Measurements from ENCODE around the gene NFATC2.

NFATC2 gene

GRCh38 chr20:51586005-51586440 is 43.5 kb upstream of the NFATC2 start:
- H3K4me1 ChIP-seq (ENCODE audit: control insufficient read depth, insufficient read depth, low read length) = no peaks in the 10 kb centered on the region
- H3K9me3 ChIP-seq (ENCODE audit: control insufficient read depth, insufficient read depth, low read depth, low read length) = no peaks in the 10 kb centered on the region
- H3K36me3 ChIP-seq (ENCODE audit: control insufficient read depth in 2 of 2, insufficient read depth in 1 of 2, low read length in 2 of 2) = no peaks in the 10 kb centered on the region
- POLR2A ChIA-PET = no interaction called here
- TF ChIP-seq ZNF341 (tag by site-specific recombination; IDR thresholded peaks at IDR 0.05; ENCODE audit: low read depth) (peak; percentile 17; the same call in 1 of the 2 replicates), KLF1 (tag by site-specific recombination; IDR thresholded peaks at IDR 0.05) (no peak), BCL11A (tag by site-specific recombination; IDR thresholded peaks at IDR 0.05; ENCODE audit: low read depth) (no peak), ZNF302 (tag by site-specific recombination; IDR thresholded peaks at IDR 0.05; ENCODE audit: low read depth) (no peak), ZNF768 (tag by site-specific recombination; IDR thresholded peaks at IDR 0.05) (no peak), SCRT2 (tag by site-specific recombination; IDR thresholded peaks at IDR 0.05) (peak; percentile 9; the same call in 1 of the 2 replicates), ZNF610 (tag by site-specific recombination; IDR thresholded peaks at IDR 0.05; ENCODE audit: borderline replicate concordance) (no peak), ZNF670 (tag by site-specific recombination; IDR thresholded peaks at IDR 0.05; ENCODE audit: low read depth) (no peak), ZNF600 (tag by site-specific recombination; IDR thresholded peaks at IDR 0.05) (peak; percentile 50; the same call in 1 of the 2 replicates), SP7 (tag by site-specific recombination; IDR thresholded peaks at IDR 0.05) (peak; percentile 86), ZNF660 (tag by site-specific recombination; IDR thresholded peaks at IDR 0.05) (no peak), KLF17 (tag by site-specific recombination; IDR thresholded peaks at IDR 0.05) (no peak), ZNF629 (tag by site-specific recombination; IDR thresholded peaks at IDR 0.05) (peak; percentile 50)
- H3K4me3 ChIP-seq (ENCODE audit: low read depth, low read length) = no peak overlapping the region
- no peak overlapping the region for H3K27ac ChIP-seq (ENCODE audit: extremely low read depth, low read depth, low read length)
- CTCF ChIA-PET = interaction anchor here (1.5 to 1.9 kb wide), 4 partner anchors 9 to 598 kb away, joined by 6 to 7 read pairs (median 6); no protein-coding TSS in a partner anchor

DNA sequence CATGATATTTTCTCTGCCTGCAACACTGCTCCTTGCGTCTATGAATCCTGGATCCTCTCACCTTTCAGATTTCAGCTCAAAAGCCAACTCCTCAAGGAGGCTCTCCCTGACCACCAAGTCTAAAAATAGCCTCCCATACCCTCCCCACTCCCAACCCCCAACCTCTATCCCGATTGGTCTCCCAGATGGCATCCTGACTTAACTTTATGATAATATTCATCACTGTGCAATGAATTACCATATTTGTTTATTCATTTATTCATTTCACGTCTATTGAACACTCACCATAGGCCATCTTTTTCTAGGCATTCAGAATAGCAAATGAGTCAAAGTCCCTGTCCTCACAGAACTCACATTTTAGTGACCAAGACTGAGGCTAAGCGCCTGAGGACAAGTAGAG is 42.6 kb upstream of the NFATC2 start:
- no peak for TF ChIP-seq ZNF433 (tag by site-specific recombination; IDR thresholded peaks at IDR 0.05; ENCODE audit: low read depth)
- no peak overlapping the region for H3K27ac ChIP-seq (ENCODE audit: extremely low read depth, low read depth, low read length)
- no peaks in the 10 kb centered on the region for H3K9me3 ChIP-seq (ENCODE audit: control insufficient read depth, insufficient read depth, low read depth, low read length)
- ChIA-PET CTCF (interaction anchor here (1.8 to 1.9 kb wide), 2 partner anchors 10 kb away, joined by 6 to 7 read pairs; no protein-coding TSS in a partner anchor), POLR2A (no interaction called here)
- no peaks in the 10 kb centered on the region for H3K4me1 ChIP-seq (ENCODE audit: control insufficient read depth, insufficient read depth, low read length)
- H3K36me3 ChIP-seq (ENCODE audit: control insufficient read depth in 2 of 2, insufficient read depth in 1 of 2, low read length in 2 of 2) = no peaks in the 10 kb centered on the region
- no peak overlapping the region for H3K4me3 ChIP-seq (ENCODE audit: low read depth, low read length)

DNA sequence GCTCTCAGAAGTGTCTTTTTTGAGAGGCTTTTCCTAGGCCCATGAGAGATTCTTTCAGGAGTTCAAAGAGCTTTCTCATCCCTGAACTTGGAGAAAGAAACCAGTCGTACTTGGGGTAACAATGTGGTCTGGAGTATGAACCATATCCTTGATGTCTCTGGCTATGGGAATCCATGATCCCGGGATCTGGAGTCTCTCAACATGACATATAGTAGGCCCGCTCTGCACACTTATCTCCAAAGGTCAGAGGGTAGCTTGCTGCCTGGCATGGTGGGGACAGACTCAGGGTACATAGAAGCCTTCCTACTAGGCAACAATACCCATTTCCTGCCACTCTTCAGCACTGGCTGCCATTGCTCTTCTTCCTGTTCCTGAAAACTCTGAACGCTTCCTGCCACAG is 42.2 kb upstream of the NFATC2 start:
- H3K36me3 ChIP-seq (ENCODE audit: control insufficient read depth in 2 of 2, insufficient read depth in 1 of 2, low read length in 2 of 2) = no peaks in the 10 kb centered on the region
- no peak overlapping the region for H3K27ac ChIP-seq (ENCODE audit: extremely low read depth, low read depth, low read length)
- POLR2A ChIA-PET = no interaction called here
- no peaks in the 10 kb centered on the region for H3K9me3 ChIP-seq (ENCODE audit: control insufficient read depth, insufficient read depth, low read depth, low read length)
- CTCF ChIA-PET = interaction anchor here (1.8 kb wide), 1 partner anchor 10 kb away, joined by 6 read pairs; no protein-coding TSS in a partner anchor
- H3K4me3 ChIP-seq (ENCODE audit: low read depth, low read length) = no peak overlapping the region
- no peaks in the 10 kb centered on the region for H3K4me1 ChIP-seq (ENCODE audit: control insufficient read depth, insufficient read depth, low read length)
- TF ChIP-seq ZNF341 (tag by site-specific recombination; IDR thresholded peaks at IDR 0.05; ENCODE audit: low read depth) (no peak), BCL11B (tag by site-specific recombination; IDR thresholded peaks at IDR 0.05; ENCODE audit: low read depth) (no peak), ZNF23 (tag by site-specific recombination; IDR thresholded peaks at IDR 0.05; ENCODE audit: borderline replicate concordance) (no peak), ZNF398 (tag by site-specific recombination; IDR thresholded peaks at IDR 0.05) (no peak), ZNF274 (IDR thresholded peaks at IDR 0.05; ENCODE audit: low read length) (no peak), ZNF274 (tag by site-specific recombination; IDR thresholded peaks at IDR 0.05; ENCODE audit: borderline replicate concordance) (no peak), ZNF792 (tag by site-specific recombination; IDR thresholded peaks at IDR 0.05) (no peak), ZNF707 (tag by site-specific recombination; IDR thresholded peaks at IDR 0.05) (no peak)
- TF ChIP-seq, protein P1, sequence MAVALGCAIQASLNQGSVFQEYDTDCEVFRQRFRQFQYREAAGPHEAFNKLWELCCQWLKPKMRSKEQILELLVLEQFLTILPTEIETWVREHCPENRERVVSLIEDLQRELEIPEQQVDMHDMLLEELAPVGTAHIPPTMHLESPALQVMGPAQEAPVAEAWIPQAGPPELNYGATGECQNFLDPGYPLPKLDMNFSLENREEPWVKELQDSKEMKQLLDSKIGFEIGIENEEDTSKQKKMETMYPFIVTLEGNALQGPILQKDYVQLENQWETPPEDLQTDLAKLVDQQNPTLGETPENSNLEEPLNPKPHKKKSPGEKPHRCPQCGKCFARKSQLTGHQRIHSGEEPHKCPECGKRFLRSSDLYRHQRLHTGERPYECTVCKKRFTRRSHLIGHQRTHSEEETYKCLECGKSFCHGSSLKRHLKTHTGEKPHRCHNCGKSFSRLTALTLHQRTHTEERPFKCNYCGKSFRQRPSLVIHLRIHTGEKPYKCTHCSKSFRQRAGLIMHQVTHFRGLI (tag by site-specific recombination; IDR thresholded peaks at IDR 0.05) = no peak
- TF ChIP-seq, protein P2, sequence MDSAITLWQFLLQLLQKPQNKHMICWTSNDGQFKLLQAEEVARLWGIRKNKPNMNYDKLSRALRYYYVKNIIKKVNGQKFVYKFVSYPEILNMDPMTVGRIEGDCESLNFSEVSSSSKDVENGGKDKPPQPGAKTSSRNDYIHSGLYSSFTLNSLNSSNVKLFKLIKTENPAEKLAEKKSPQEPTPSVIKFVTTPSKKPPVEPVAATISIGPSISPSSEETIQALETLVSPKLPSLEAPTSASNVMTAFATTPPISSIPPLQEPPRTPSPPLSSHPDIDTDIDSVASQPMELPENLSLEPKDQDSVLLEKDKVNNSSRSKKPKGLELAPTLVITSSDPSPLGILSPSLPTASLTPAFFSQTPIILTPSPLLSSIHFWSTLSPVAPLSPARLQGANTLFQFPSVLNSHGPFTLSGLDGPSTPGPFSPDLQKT (IDR thresholded peaks at IDR 0.05; ENCODE audit: borderline replicate concordance, low read depth, low read length) = no peak
- TF ChIP-seq, protein P3, sequence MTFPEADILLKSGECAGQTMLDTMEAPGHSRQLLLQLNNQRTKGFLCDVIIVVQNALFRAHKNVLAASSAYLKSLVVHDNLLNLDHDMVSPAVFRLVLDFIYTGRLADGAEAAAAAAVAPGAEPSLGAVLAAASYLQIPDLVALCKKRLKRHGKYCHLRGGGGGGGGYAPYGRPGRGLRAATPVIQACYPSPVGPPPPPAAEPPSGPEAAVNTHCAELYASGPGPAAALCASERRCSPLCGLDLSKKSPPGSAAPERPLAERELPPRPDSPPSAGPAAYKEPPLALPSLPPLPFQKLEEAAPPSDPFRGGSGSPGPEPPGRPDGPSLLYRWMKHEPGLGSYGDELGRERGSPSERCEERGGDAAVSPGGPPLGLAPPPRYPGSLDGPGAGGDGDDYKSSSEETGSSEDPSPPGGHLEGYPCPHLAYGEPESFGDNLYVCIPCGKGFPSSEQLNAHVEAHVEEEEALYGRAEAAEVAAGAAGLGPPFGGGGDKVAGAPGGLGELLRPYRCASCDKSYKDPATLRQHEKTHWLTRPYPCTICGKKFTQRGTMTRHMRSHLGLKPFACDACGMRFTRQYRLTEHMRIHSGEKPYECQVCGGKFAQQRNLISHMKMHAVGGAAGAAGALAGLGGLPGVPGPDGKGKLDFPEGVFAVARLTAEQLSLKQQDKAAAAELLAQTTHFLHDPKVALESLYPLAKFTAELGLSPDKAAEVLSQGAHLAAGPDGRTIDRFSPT (tag by site-specific recombination; IDR thresholded peaks at IDR 0.05) = no peak

All from HEK293 (cell line).